CD4-positive, alpha-beta T cell (primary cell): ENCODE results near the gene KCNK15. TPM values are rescaled to one million over a fixed set of nuclear protein-coding genes. Genes with fewer than 3 reads are reported as not detected.

ENCODE experiments used
- ATAC-seq: fragments of 200-7000 bp; cut with Tn5 transposase; one replicate; pipeline ENCODE4 v1.10.0; 2022; ENCODE audit warnings: mild to moderate bottlenecking; ENCODE audit not compliant: poor library complexity
- CTCF ChIA-PET: fragments of 350-600 bp; sonication (Branson Sonifier 250); formaldehyde crosslinking; loops from one replicate; lab custom pipeline; 2021; ENCODE audit warnings: antibody characterized with exemption, inconsistent platforms; lab: Charles Lee
- POLR2A ChIA-PET: fragments of 350-600 bp; sonication (Branson Sonifier 250); formaldehyde crosslinking; loops from one replicate; lab custom pipeline; 2021; ENCODE audit warnings: antibody characterized with exemption, inconsistent platforms; lab: Charles Lee
- DNase-seq, 14 experiments: peaks; one replicate each; pipeline ENCODE4 v3.0.0-alpha.2; 2013 to 2020; ENCODE audit warnings: mixed read lengths in 2 of 14
- H3K27ac ChIP-seq, 2 donors: one replicate each; pipeline versions ENCODE4 v1.5.1 to v1.7.0; 2013; ENCODE audit warnings: low read length in 2 of 2, low read depth in 1 of 2, mild to moderate bottlenecking in 1 of 2
- H3K27me3 ChIP-seq, 2 experiments: 1 replicate in 1 of 2; 2 replicates in 1 of 2; pipeline versions ENCODE4 v1.6.1 to v1.7.0; 2013; ENCODE audit warnings: low read length in 2 of 2, control low read depth in 1 of 2, mild to moderate bottlenecking in 1 of 2, moderate library complexity in 1 of 2; ENCODE audit not compliant: insufficient read depth in 2 of 2, control insufficient read depth in 1 of 2
- H3K36me3 ChIP-seq: one replicate; pipeline ENCODE4 v1.6.1; 2013; ENCODE audit warnings: low read length, control low read depth; ENCODE audit not compliant: insufficient read depth
- H3K4me1 ChIP-seq: one replicate; pipeline ENCODE4 v1.6.1; 2013; ENCODE audit warnings: low read length, control low read depth; ENCODE audit not compliant: insufficient read depth
- H3K4me3 ChIP-seq: one replicate; pipeline ENCODE4 v1.5.1; 2013; ENCODE audit warnings: mild to moderate bottlenecking, low read length, moderate library complexity
- H3K9me3 ChIP-seq, 2 experiments: 1 replicate in 1 of 2; 2 replicates in 1 of 2; pipeline versions ENCODE4 v1.6.1 to v1.7.0; 2013; ENCODE audit warnings: low read length in 2 of 2, mild to moderate bottlenecking in 2 of 2, control low read depth in 1 of 2, moderate library complexity in 1 of 2; ENCODE audit not compliant: control insufficient read depth in 1 of 2, insufficient read depth in 1 of 2
- H3K27ac Mint-ChIP-seq: one replicate; pipeline ENCODE4 v1.8.0; 2020; ENCODE audit warnings: mixed read lengths
- H3K27me3 Mint-ChIP-seq: one replicate; pipeline ENCODE4 v1.8.0; 2021; ENCODE audit warnings: mixed read lengths
- H3K36me3 Mint-ChIP-seq: one replicate; pipeline ENCODE4 v1.8.0; 2021; ENCODE audit warnings: low read depth, mixed read lengths
- H3K4me1 Mint-ChIP-seq: one replicate; pipeline ENCODE4 v1.8.0; 2021; ENCODE audit warnings: low read depth, mixed read lengths
- H3K4me3 Mint-ChIP-seq: one replicate; pipeline ENCODE4 v1.8.0; 2020; ENCODE audit warnings: mild to moderate bottlenecking, mixed read lengths
- H3K9me3 Mint-ChIP-seq: one replicate; pipeline ENCODE4 v1.8.0; 2020; ENCODE audit warnings: mixed read lengths
- CTCF ChIP-seq: fragments of 200-600 bp; IDR thresholded peaks from one replicate; pipeline ENCODE4 v1.8.0; 2022; ENCODE audit warnings: antibody characterized with exemption, mild to moderate bottlenecking
- intact Hi-C, 2 experiments: fragments of 100-400 bp; cut with DNase I in 1 of 2; cut with micrococcal nuclease in 1 of 2; formaldehyde crosslinking; loops; one replicate each; pipeline versions ENCODE4 v1.15.1 to v1.9.0; 2023 to 2025; cut with DNase I, micrococcal nuclease
- total RNA-seq, 174 experiments: library from RNA in 2 of 174; stranded (reverse) in 2 of 174; gene quantifications; one replicate each; pipeline ENCODE4 v1.2.3 and lab custom pipeline; 2021 to 2026

The KCNK15 gene
- total RNA-seq, 2 experiments from 2014 or later, result not detected

- Mint-ChIP-seq H3K27me3 (peaks cover 8% of the 10 kb centered on the region), H3K4me1 (no peaks in the 10 kb centered on the region), H3K27ac (no peak overlapping the region), H3K9me3 (no peaks in the 10 kb centered on the region), H3K36me3 (no peaks in the 10 kb centered on the region), H3K4me3 (no peak overlapping the region)
- Histone ChIP-seq H3K27ac (no peak overlapping the region), H3K4me3 (no peak overlapping the region), H3K27me3 (peaks cover 0 to 5% of the 10 kb centered on the region in 2 experiments), H3K9me3 (no peaks in the 10 kb centered on the region), H3K4me1 (no peaks in the 10 kb centered on the region), H3K36me3 (no peaks in the 10 kb centered on the region)
- CTCF ChIA-PET, result no interaction called here
- POLR2A ChIA-PET, result no interaction called here
- intact Hi-C loops, result no loop called here
- DNase-seq, result no peak
- no peak for TF ChIP-seq CTCF
- ATAC-seq, result no peak
These were observed 51.2 kb downstream of the KCNK15 start for GRCh38 chr20:44796758-44797457.

- H3K4me1 Mint-ChIP-seq, result no peaks in the 10 kb centered on the region
- H3K4me3 ChIP-seq, result no peak overlapping the region
- intact Hi-C loops, result no loop called here
- H3K27me3 ChIP-seq, result peaks cover 5 to 7% of the 10 kb centered on the region in 2 experiments
- ChIA-PET POLR2A (no interaction called here), CTCF (no interaction called here)
- no peaks in the 10 kb centered on the region for H3K36me3 Mint-ChIP-seq
- DNase-seq, result no peak
- no peaks in the 10 kb centered on the region for H3K36me3 ChIP-seq
- H3K27ac ChIP-seq, result no peak overlapping the region
- H3K4me1 ChIP-seq, result no peaks in the 10 kb centered on the region
- H3K27me3 Mint-ChIP-seq, result peaks cover 29% of the 10 kb centered on the region
- no peaks in the 10 kb centered on the region for H3K9me3 ChIP-seq
- TF ChIP-seq CTCF, result no peak
- ATAC-seq, result no peak
- no peak overlapping the region for H3K4me3 Mint-ChIP-seq
- no peak overlapping the region for H3K27ac Mint-ChIP-seq
- H3K9me3 Mint-ChIP-seq, result no peaks in the 10 kb centered on the region
These were observed 54.0 kb downstream of the KCNK15 start for GRCh38 chr20:44799691-44800090.

GRCh38 chr20:44800391-44801046 lies 54.9 kb downstream of the KCNK15 start:
- POLR2A ChIA-PET, result no interaction called here
- no peaks in the 10 kb centered on the region for H3K36me3 Mint-ChIP-seq

More at GRCh38 chr20:44800391-44801046, 54.9 kb downstream of the KCNK15 start:
- Mint-ChIP-seq H3K27ac (no peak overlapping the region), H3K27me3 (peaks cover 37% of the 10 kb centered on the region), H3K4me1 (no peaks in the 10 kb centered on the region), H3K9me3 (no peaks in the 10 kb centered on the region), H3K4me3 (no peak overlapping the region)
- no peaks in the 10 kb centered on the region for H3K36me3 ChIP-seq
- intact Hi-C loops, result no loop called here
- no peak overlapping the region for H3K4me3 ChIP-seq
- no peak for ATAC-seq
- TF ChIP-seq CTCF, result no peak
- DNase-seq, result peak in 2 of 14 experiments; percentile 1 to 8
- no peak overlapping the region for H3K27ac ChIP-seq
- CTCF ChIA-PET, result no interaction called here
- peaks cover 4 to 16% of the 10 kb centered on the region in 2 experiments for H3K27me3 ChIP-seq
- no peaks in the 10 kb centered on the region for H3K9me3 ChIP-seq
- no peaks in the 10 kb centered on the region for H3K4me1 ChIP-seq

Other genes with a start within 250 kb of the KCNK15 start
- gene SERINC3, start 223.8 kb upstream of the KCNK15 start, total RNA-seq, result 10 to 100 TPM; 39.5 to 40.2 TPM
- gene PKIG, start 163.3 kb upstream of the KCNK15 start, total RNA-seq, result 1 to 10 TPM; 1.7 to 2.4 TPM
- 10 to 100 TPM; 31.7 to 32.8 TPM for gene ADA, start 94.2 kb upstream of the KCNK15 start, total RNA-seq
- gene CCN5, start 30.5 kb upstream of the KCNK15 start, total RNA-seq, result not detected
- not detected for gene RIMS4, start 64.7 kb downstream of the KCNK15 start, total RNA-seq
- gene YWHAB, start 139.8 kb downstream of the KCNK15 start, total RNA-seq, result 100 to 1,000 TPM; 163 to 167 TPM
- 10 to 100 TPM; 22.8 to 27.5 TPM for gene PABPC1L, start 164.2 kb downstream of the KCNK15 start, total RNA-seq
- 1 to 10 TPM; 5.6 to 5.9 TPM for gene TOMM34, start 214.5 kb downstream of the KCNK15 start, total RNA-seq
- gene STK4, start 220.6 kb downstream of the KCNK15 start, total RNA-seq, result 100 to 1,000 TPM; 265 to 277 TPM